H1 (cell line): ENCODE measurements around the gene AMIGO2. TPM values are rescaled to one million over a fixed set of nuclear protein-coding genes. Genes with fewer than 3 reads are reported as not detected.

Source experiments
- CTCF ChIA-PET: fragments of 300-600 bp; sonication (Branson Sonifier 250); formaldehyde crosslinking; loops from one replicate; lab custom pipeline; 2021; ENCODE audit not compliant: partially characterized antibody; lab: Charles Lee
- POLR2A ChIA-PET: fragments of 300-600 bp; sonication (Branson Sonifier 250); formaldehyde crosslinking; loops from one replicate; lab custom pipeline; 2021; ENCODE audit warnings: inconsistent platforms; ENCODE audit not compliant: partially characterized antibody; lab: Charles Lee
- DNase-seq, 2 experiments: peaks; one replicate each; pipeline versions ENCODE4 v3.0.0 to v3.0.0-alpha.2; 2010 to 2022; ENCODE audit warnings: low spot score in 2 of 2, low read depth in 1 of 2, mixed read lengths in 1 of 2
- FAIRE-seq: peaks from 2 replicates; lab custom pipeline; 2011; peaks lifted over from hg19 to GRCh38; lab: Jason Lieb, UNC
- H2AFZ ChIP-seq: 2 replicates; pipeline ENCODE4 v1.8.1; 2012; ENCODE audit warnings: low read length, inconsistent platforms
- H2AK5ac ChIP-seq: 2 replicates; pipeline ENCODE4 v1.6.1; 2013; ENCODE audit warnings: low read depth, low read length
- H2BK120ac ChIP-seq: replicated peaks from 2 replicates; pipeline ENCODE3; 2013; ENCODE audit warnings: low read depth, low read length, inconsistent platforms
- H2BK12ac ChIP-seq: 2 replicates; pipeline ENCODE4 v1.6.1; 2013; ENCODE audit warnings: low read depth, low read length
- H2BK15ac ChIP-seq: 2 replicates; pipeline ENCODE4 v1.6.1; 2013; ENCODE audit warnings: low read length
- H2BK20ac ChIP-seq: 2 replicates; pipeline ENCODE4 v1.6.1; 2013; ENCODE audit warnings: low read length
- H2BK5ac ChIP-seq: 2 replicates; pipeline ENCODE4 v1.6.1; 2013; ENCODE audit warnings: low read depth, low read length
- H3K14ac ChIP-seq: 2 replicates; pipeline ENCODE4 v1.6.1; 2013; ENCODE audit warnings: inconsistent platforms; ENCODE audit not compliant: insufficient read length
- H3K18ac ChIP-seq: 2 replicates; pipeline ENCODE4 v1.6.1; 2013; ENCODE audit warnings: low read length; ENCODE audit errors: extremely low read depth
- H3K23ac ChIP-seq: 2 replicates; pipeline ENCODE4 v1.6.1; 2013; ENCODE audit warnings: inconsistent platforms; ENCODE audit not compliant: insufficient read length
- H3K23me2 ChIP-seq: 2 replicates; pipeline ENCODE4 v1.6.1; 2013; ENCODE audit warnings: low read depth, low read length
- H3K27ac ChIP-seq: 2 replicates; pipeline ENCODE4 v1.6.1; 2011; ENCODE audit warnings: low read depth, low read length, inconsistent platforms
- H3K27me3 ChIP-seq, 4 experiments: replicated peaks in 1 of 4; 1 replicate in 1 of 4; 2 replicates in 3 of 4; pipeline versions ENCODE4 v1.6.1 to v1.8.1; 2011 to 2013; ENCODE audit warnings: low read length in 3 of 4, mild to moderate bottlenecking in 3 of 4, inconsistent platforms in 2 of 4, mixed read lengths in 2 of 4, moderate library complexity in 1 of 4; ENCODE audit not compliant: control insufficient read depth in 3 of 4, insufficient read depth in 3 of 4; ENCODE audit errors: extremely low read depth in 1 of 4
- H3K36me3 ChIP-seq, 4 experiments: 2 replicates each; pipeline versions ENCODE4 v1.6.1 to v1.8.1; 2011 to 2013; ENCODE audit warnings: mild to moderate bottlenecking in 4 of 4, low read length in 3 of 4, moderate library complexity in 2 of 4, control low read depth in 1 of 4, inconsistent platforms in 1 of 4; ENCODE audit not compliant: insufficient read depth in 4 of 4, control insufficient read depth in 2 of 4
- H3K4ac ChIP-seq: replicated peaks from 2 replicates; pipeline ENCODE3; 2013; ENCODE audit warnings: low read length, low read depth, mixed read lengths, inconsistent platforms; ENCODE audit not compliant: insufficient read length
- H3K4me1 ChIP-seq, 4 experiments: replicated peaks in 1 of 4; 1 replicate in 1 of 4; 2 replicates in 3 of 4; pipeline versions ENCODE4 v1.6.1 to v1.8.1; 2011 to 2013; ENCODE audit warnings: low read length in 3 of 4, inconsistent platforms in 2 of 4, mixed read lengths in 1 of 4; ENCODE audit not compliant: insufficient read depth in 4 of 4, control insufficient read depth in 3 of 4
- H3K4me2 ChIP-seq, 2 experiments: 2 replicates each; pipeline versions ENCODE4 v1.6.1 to v1.8.1; 2011 to 2013; ENCODE audit warnings: low read depth in 2 of 2, low read length in 2 of 2, control low read depth in 1 of 2, inconsistent platforms in 1 of 2, mild to moderate bottlenecking in 1 of 2; ENCODE audit not compliant: insufficient read depth in 1 of 2
- H3K4me3 ChIP-seq, 4 experiments: fragments of 200-600, 300-600 bp in 1 of 4; sonication (generic), shearing (Covaris generic), sonication (Bioruptor Twin) in 1 of 4; 2 replicates each; pipeline versions ENCODE4 v1.5.1 to v1.8.1; 2011 to 2016; ENCODE audit warnings: low read length in 4 of 4, low read depth in 3 of 4, control low read depth in 2 of 4, inconsistent platforms in 2 of 4, mild to moderate bottlenecking in 2 of 4, mixed read lengths in 1 of 4, moderate library complexity in 1 of 4; ENCODE audit not compliant: insufficient read depth in 2 of 4; ENCODE audit errors: extremely low read depth in 1 of 4
- H3K56ac ChIP-seq: replicated peaks from 2 replicates; pipeline ENCODE3; 2013; ENCODE audit warnings: low read depth, mild to moderate bottlenecking, mixed read lengths, low read length, inconsistent platforms; ENCODE audit not compliant: insufficient read length
- H3K79me1 ChIP-seq: 2 replicates; pipeline ENCODE4 v1.6.1; 2013; ENCODE audit warnings: low read depth, low read length, control low read depth
- H3K79me2 ChIP-seq, 2 experiments: 2 replicates each; pipeline versions ENCODE4 v1.6.1 to v1.8.1; 2012 to 2013; ENCODE audit warnings: low read length in 2 of 2, mild to moderate bottlenecking in 2 of 2, inconsistent platforms in 1 of 2; ENCODE audit not compliant: insufficient read depth in 2 of 2, control insufficient read depth in 1 of 2
- H3K9ac ChIP-seq, 4 experiments: replicated peaks in 1 of 4; 1 replicate in 1 of 4; 2 replicates in 3 of 4; pipeline versions ENCODE4 v1.6.1 to v1.8.1; 2011 to 2013; ENCODE audit warnings: low read depth in 3 of 4, low read length in 3 of 4, control low read depth in 2 of 4, mild to moderate bottlenecking in 2 of 4, moderate library complexity in 2 of 4, inconsistent platforms in 1 of 4; ENCODE audit errors: extremely low read depth in 1 of 4
- H3K9me3 ChIP-seq, 2 experiments: 2 replicates each; pipeline versions ENCODE4 v1.6.1 to v1.8.1; 2012 to 2013; ENCODE audit warnings: mild to moderate bottlenecking in 2 of 2, moderate library complexity in 2 of 2, control low read depth in 1 of 2, inconsistent platforms in 1 of 2, low read depth in 1 of 2, low read length in 1 of 2, mixed read lengths in 1 of 2; ENCODE audit not compliant: insufficient read depth in 2 of 2
- H4K20me1 ChIP-seq, 2 experiments: replicated peaks in 1 of 2; 2 replicates each; pipeline versions ENCODE3 to v1.8.1; 2011 to 2013; ENCODE audit warnings: inconsistent platforms in 2 of 2, low read length in 2 of 2, mild to moderate bottlenecking in 1 of 2; ENCODE audit not compliant: insufficient read depth in 2 of 2, control insufficient read depth in 1 of 2
- H4K5ac ChIP-seq: 2 replicates; pipeline ENCODE4 v1.6.1; 2013; ENCODE audit warnings: low read length, low read depth, mixed read lengths, inconsistent platforms; ENCODE audit not compliant: insufficient read length
- H4K8ac ChIP-seq: 2 replicates; pipeline ENCODE4 v1.8.0; 2013; ENCODE audit warnings: mild to moderate bottlenecking, moderate library complexity, low read length, inconsistent platforms; ENCODE audit not compliant: insufficient read depth; ENCODE audit errors: extremely low read depth
- H4K91ac ChIP-seq: replicated peaks from 2 replicates; pipeline ENCODE3; 2013; ENCODE audit warnings: low read length, mixed read lengths, inconsistent platforms; ENCODE audit not compliant: insufficient read length
- BCL11A ChIP-seq, 2 experiments: IDR thresholded peaks; one replicate each; pipeline ENCODE4 v1.6.1; 2011; ENCODE audit warnings: low read depth in 2 of 2, low read length in 2 of 2, mild to moderate bottlenecking in 2 of 2
- CBX5 ChIP-seq: fragments of 300-800, 300-1000 bp; sonication (generic); IDR thresholded peaks from 2 replicates; pipeline ENCODE4 v1.7.1; 2016; ENCODE audit warnings: antibody characterized with exemption, low read length, low read depth
- CEBPB ChIP-seq: IDR thresholded peaks from 2 replicates; pipeline ENCODE4 v1.6.1; 2012; ENCODE audit warnings: low read depth, low read length
- CREB1 ChIP-seq: IDR thresholded peaks from 2 replicates; pipeline ENCODE4 v1.6.1; 2012; ENCODE audit warnings: inconsistent platforms
- CTCF ChIP-seq, 3 experiments: IDR thresholded peaks; 1 replicate in 2 of 3; 2 replicates in 1 of 3; pipeline versions ENCODE4 v1.5.1 to v1.6.1; 2011; ENCODE audit warnings: low read length in 3 of 3, mild to moderate bottlenecking in 3 of 3, inconsistent platforms in 2 of 3, low read depth in 1 of 3, moderate library complexity in 1 of 3; ENCODE audit not compliant: insufficient read depth in 1 of 3; ENCODE audit errors: control extremely low read depth in 1 of 3
- JUND ChIP-seq: IDR thresholded peaks from 2 replicates; pipeline ENCODE4 v1.6.1; 2011; ENCODE audit warnings: mild to moderate bottlenecking, improper control_type of control experiment, low read length
- MAFK ChIP-seq: IDR thresholded peaks from 2 replicates; pipeline ENCODE4 v1.6.1; 2012; ENCODE audit warnings: low read depth, mild to moderate bottlenecking, improper control_type of control experiment, low read length
- RFX5 ChIP-seq: IDR thresholded peaks from 2 replicates; pipeline ENCODE4 v1.6.1; 2011; ENCODE audit warnings: low read depth, low read length, improper control_type of control experiment, borderline replicate concordance
- SIX5 ChIP-seq: IDR thresholded peaks from 2 replicates; pipeline ENCODE4 v1.6.1; 2011; ENCODE audit warnings: mild to moderate bottlenecking, low read depth, low read length
- SP1 ChIP-seq: IDR thresholded peaks from 2 replicates; pipeline ENCODE4 v1.6.1; 2011; ENCODE audit warnings: low read depth, low read length
- YY1 ChIP-seq: IDR thresholded peaks from 2 replicates; pipeline ENCODE4 v1.6.1; 2011; ENCODE audit warnings: low read depth, mild to moderate bottlenecking, low read length
- WGBS, 2 experiments: shearing (Covaris generic) in 1 of 2; methylation state at CpG; one replicate each; pipeline versions ENCODE4 v1.1.6 to v1.1.7; 2013 to 2015; ENCODE audit warnings: low lambda C conversion rate in 2 of 2, mixed read lengths in 2 of 2, inconsistent platforms in 1 of 2, low coverage in 1 of 2, missing lambda C conversion rate in 1 of 2; ENCODE audit not compliant: insufficient replicate concordance in 2 of 2, insufficient coverage in 1 of 2, insufficient read length in 1 of 2; ENCODE audit errors: extremely low coverage in 1 of 2, missing lambda C conversion rate in 1 of 2; 5-methylcytosine and 5-hydroxymethylcytosine counted together
- polyA plus RNA-seq, 7 experiments: library from polyadenylated mRNA; depleted of rRNA in 3 of 7; stranded (reverse) in 5 of 7; unstranded in 2 of 7; fragments of >200 nt in 5 of 7; fragments of 200-250 nt in 2 of 7; gene quantifications; 1 replicate in 5 of 7; 2 replicates in 1 of 7; 4 replicates in 1 of 7; pipeline versions ENCODE4 v1.2.1 to v1.2.3, GENCODE V29; 2011 to 2013; ENCODE audit warnings: missing spikeins in 2 of 7, mixed read lengths in 2 of 7
- total RNA-seq: library from RNA; stranded (reverse); fragmentation: NEBNext Ultra II Directional; extraction: Animal tissue kit (Norgen Biotek cat#: 25700); gene quantifications from 2 replicates; pipeline ENCODE4 v1.2.1, GENCODE V29; 2021

Gene AMIGO2
- total and polyA plus RNA-seq, 2 of the 8 experiments (the other 6 are each of a cell fraction or from before 2014, with no cell fraction given): 1.7 to 3.3 TPM

DNA sequence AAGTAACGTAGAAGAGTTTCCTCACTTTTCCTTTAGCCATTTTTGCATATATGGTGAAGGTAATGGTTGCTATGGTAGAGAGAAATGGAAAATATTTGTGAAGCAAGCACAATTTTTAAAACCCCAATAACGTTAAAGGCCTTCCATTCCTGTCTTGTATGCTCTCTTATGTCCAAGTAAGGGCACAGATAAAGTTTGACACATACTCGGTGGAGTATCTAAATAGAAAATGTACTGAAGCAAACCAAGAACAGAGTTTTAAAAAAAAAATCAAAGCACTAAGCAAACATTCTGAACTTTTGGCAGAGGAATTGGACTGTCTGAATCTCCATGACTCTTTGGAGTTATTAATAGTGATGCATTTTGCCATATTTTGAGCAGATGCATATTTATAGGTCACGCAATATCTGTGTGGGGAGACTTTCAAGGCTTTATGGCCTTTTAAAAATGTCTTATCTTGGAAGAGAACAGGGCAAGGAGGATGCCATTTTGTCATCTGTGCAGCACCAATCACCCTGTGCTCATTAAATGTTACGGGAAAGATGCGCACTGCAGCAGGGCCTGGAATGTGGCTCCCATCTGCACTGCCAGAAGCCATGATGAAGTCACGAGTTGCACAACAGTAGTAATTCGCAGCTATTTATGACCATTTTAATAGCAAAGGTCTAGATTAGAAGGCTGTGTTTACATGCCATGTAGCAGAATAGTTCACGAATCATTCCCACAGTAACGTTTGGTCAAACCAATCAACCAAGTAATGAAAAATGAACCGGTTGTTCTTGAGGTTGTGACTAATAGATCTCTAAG is 23.3 kb upstream of the AMIGO2 start:
- Histone ChIP-seq H3K9me3 (no peaks in the 10 kb centered on the region), H3K14ac (no peak overlapping the region), H2BK12ac (no peak overlapping the region), H3K23ac (no peak overlapping the region), H2BK5ac (no peak overlapping the region), H4K5ac (no peak overlapping the region), H3K23me2 (no peaks in the 10 kb centered on the region), H3K36me3 (no peaks in the 10 kb centered on the region), H4K20me1 (no peaks in the 10 kb centered on the region), H3K56ac (no peak overlapping the region), H3K79me2 (no peaks in the 10 kb centered on the region), H3K9ac (no peak overlapping the region), H4K91ac (no peak overlapping the region), H3K4me1 (peaks cover 0 to 2% (median 0%) of the 10 kb centered on the region in 4 experiments; a peak in 1 of 7 replicates), H2BK15ac (no peak overlapping the region), H3K79me1 (no peaks in the 10 kb centered on the region), H2BK20ac (no peak overlapping the region), H2AFZ (no peak overlapping the region), H2BK120ac (no peak overlapping the region), H3K4ac (no peak overlapping the region), H4K8ac (no peak overlapping the region), H3K18ac (no peak overlapping the region), H3K27me3 (no peaks in the 10 kb centered on the region), H3K4me3 (no peak overlapping the region), H2AK5ac (no peak overlapping the region), H3K4me2 (no peak overlapping the region), H3K27ac (no peak overlapping the region)
- POLR2A ChIA-PET: no interaction called here
- DNase-seq (no peak), FAIRE-seq (no peak)
- WGBS, 2 experiments: 87% methylated on average over 11 of the region's 11 CpGs; no CpG with 5 or more reads in 1 of the 2 experiments
- CTCF ChIA-PET: interaction anchor here (1.3 kb wide), 1 partner anchor 9 kb away, joined by 4 read pairs; no protein-coding TSS in a partner anchor
- no peak for TF ChIP-seq CREB1
- no peak for TF ChIP-seq SP1
- no peak for TF ChIP-seq MAFK
- TF ChIP-seq RFX5: no peak
- no peak for TF ChIP-seq JUND
- TF ChIP-seq YY1: no peak
- no peak for TF ChIP-seq CEBPB
- TF ChIP-seq CBX5: no peak
- no peak for TF ChIP-seq SIX5
- TF ChIP-seq CTCF (IDR thresholded peaks at IDR 0.05; ENCODE audit: control extremely low read depth in 1 of 3, insufficient read depth in 1 of 3, low read depth in 1 of 3, low read length in 3 of 3): no peak
- TF ChIP-seq BCL11A (IDR thresholded peaks at IDR 0.05; ENCODE audit: low read depth in 2 of 2, low read length in 2 of 2): no peak
